ENCODE data around the gene CCDC184.

- TF ChIP-seq EZH2 (IDR thresholded peaks at IDR 0.05; ENCODE audit: borderline replicate concordance, low read length) (no peak), CTCF (IDR thresholded peaks at IDR 0.05; ENCODE audit: low read length) (no peak)
Observed at GRCh38 chr12:48201516-48201915, 18.1 kb downstream of the CCDC184 start.
